NCI-H748 treated with DMSO at 0.1 percent for 48 hours (cell line): ENCODE results near the gene IGF1R.
"Not testable (repeated sequence)": the region's sequence is repeated elsewhere in the genome, so short reads cannot be mapped to it uniquely, and the experiment has no call there.

Source experiments
- DNase-seq: peaks from one replicate; lab custom pipeline; 2025; lab: John Stamatoyannopoulos, UW

Gene IGF1R

DNA sequence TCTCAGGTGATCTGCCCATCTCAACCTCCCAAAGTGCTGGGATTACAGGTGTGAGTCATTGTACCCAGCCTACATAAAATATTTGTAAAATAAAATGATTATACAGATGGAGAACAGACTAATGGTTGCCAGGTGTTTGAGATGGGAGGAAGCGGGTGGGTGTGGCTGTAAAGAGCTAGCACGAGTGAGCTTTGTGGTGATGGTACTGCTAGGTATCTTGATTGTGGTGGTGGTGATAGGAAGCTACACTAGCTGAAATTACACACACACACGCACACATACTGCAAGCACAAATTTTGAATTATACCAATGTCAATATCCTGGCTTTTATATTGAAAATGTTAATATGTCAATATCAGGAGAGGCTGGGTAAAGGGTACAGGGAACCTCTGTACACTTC lies 353.9 kb downstream of the IGF1R start:
- DNase-seq: no peak

DNA sequence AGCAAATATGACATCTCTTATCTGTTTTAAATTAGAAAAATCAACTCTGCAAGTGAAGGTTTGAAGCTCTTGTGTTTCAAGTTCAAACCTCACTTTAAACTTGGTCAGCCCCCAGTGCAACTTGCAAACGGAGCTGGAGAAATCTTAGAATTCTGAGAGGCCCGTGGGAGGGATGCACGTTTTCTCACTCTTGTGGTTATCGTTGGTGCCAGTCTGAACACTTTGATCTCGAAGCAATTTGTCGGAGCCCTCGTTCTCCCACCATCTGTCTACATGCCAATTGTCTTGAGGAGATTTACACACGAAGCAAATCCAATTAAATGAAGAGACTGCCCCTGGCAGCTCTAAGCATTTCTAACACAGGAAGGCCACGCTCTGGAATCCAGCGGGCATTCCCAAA lies 355.0 kb downstream of the IGF1R start:
- DNase-seq: not testable (repeated sequence)

GRCh38 chr15:99004998-99005974 lies 356.9 kb downstream of the IGF1R start:
- not testable (repeated sequence) for DNase-seq

- DNase-seq: no peak
Observed at GRCh38 chr15:99006146-99006545, 357.8 kb downstream of the IGF1R start.

DNA sequence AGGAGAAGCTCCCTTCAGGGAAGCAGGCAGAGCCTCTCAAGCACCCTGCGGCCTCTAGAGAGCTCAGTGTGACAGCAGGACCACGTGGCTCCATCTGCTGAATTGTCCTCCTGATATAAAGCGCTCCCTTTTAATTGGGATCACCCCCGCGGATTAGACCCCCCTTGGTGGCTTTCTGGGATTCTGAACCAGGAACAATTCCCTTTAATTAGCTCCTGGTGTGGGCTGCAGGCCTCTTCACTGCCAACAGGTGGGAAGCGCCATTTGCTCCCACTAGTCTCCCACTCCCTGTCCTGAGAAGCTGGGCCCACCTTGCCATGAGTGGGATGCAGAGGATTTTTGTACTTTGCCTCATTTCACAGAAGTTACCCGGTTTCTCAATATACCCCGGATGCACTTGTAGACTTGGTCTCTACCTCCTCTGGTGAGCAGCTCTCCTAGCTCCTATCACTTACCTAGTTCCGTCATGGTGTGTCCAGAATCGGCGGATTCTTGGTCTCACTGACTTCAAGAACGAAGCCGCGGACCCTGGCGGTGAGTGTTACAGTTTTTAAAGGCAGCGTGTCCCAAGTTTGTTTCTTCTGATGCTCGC lies 358.7 kb downstream of the IGF1R start:
- DNase-seq: no peak

- DNase-seq: no peak
Observed at GRCh38 chr15:99009741-99010330, 361.5 kb downstream of the IGF1R start.

GRCh38 chr15:99010768-99011167 lies 362.4 kb downstream of the IGF1R start:
- no peak for DNase-seq
